ENCODE data around the gene KRT86.
A peak's percentile ranks its signal among the peaks of the same experiment; 100 is the strongest.

KRT86 gene

DNA sequence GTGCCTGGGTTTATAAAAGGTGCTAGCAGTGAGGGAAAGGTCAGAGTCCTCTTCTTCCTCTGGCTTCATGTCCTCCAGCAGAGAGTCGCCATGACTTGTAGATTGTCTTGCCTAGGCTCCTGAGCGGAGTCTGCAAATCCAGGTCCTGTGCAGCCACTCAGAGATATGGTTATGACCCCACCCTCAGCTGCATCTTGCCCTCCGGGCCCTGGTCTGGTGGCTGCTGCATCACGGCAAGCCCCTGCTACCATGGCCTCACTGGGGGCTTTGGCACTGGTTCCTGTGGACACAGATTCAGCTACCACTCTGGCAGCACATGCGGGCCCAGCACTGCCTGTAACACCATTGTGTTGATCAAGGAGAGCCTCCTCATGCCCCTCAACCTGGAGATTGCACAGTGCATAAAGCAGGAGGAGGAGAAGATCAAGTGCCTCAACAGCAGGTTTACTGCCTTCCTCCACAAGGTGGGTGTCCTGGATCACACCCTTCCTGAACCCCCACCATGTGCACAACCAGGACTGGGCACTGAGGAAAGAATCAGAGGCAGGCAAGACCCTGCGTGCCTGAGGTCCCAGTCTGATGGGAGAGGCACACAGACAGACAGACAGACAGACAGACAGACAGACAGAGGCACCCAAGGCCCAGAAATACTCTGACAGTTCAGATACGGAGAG is 10.5 kb upstream of the KRT86 start:
- no peak overlapping the region for H3K4me3 ChIP-seq (ENCODE audit: low read length)
- H3K36me3 ChIP-seq (ENCODE audit: control insufficient read depth, insufficient read depth, low read length, severe bottlenecking) = no peaks in the 10 kb centered on the region
- no peaks in the 10 kb centered on the region for H3K9me3 ChIP-seq (ENCODE audit: control insufficient read depth, low read length)
- H3K9ac ChIP-seq (ENCODE audit: low read length) = no peak overlapping the region
- H3K27me3 ChIP-seq (replicated peaks; ENCODE audit: control insufficient read depth, insufficient read depth, low read length) = peaks cover 27% of the 10 kb centered on the region
- no peak for DNase-seq (ENCODE audit: low read depth)
- H3K4me1 ChIP-seq (ENCODE audit: control insufficient read depth, insufficient read depth, low read length) = peaks cover 5% of the 10 kb centered on the region

DNA sequence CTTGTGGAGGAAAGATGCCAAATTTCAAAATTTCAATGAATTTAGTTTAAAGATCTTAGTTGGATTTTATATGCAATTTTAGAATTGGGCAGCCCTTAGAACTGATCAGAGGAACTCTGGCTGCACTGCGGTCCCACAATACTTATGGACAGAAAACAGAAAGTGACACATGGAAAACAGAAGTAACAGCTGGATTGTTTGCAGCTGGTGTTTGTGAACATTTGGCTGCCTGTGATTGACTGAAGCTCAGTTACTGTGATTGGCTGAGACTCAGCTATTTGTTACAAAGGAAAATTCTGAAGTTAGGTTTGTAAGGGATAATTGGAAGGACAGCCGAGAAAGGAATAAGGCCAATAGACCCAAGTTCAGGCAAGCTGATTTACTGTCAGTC is 10.0 kb upstream of the KRT86 start:
- peaks cover 5% of the 10 kb centered on the region for H3K4me1 ChIP-seq (ENCODE audit: control insufficient read depth, insufficient read depth, low read length)
- H3K27me3 ChIP-seq (replicated peaks; ENCODE audit: control insufficient read depth, insufficient read depth, low read length) = peaks cover 22% of the 10 kb centered on the region
- H3K9ac ChIP-seq (ENCODE audit: low read length) = no peak overlapping the region
- DNase-seq (ENCODE audit: low read depth) = peak; percentile 36
- H3K9me3 ChIP-seq (ENCODE audit: control insufficient read depth, low read length) = no peaks in the 10 kb centered on the region
- no peak overlapping the region for H3K4me3 ChIP-seq (ENCODE audit: low read length)
- no peaks in the 10 kb centered on the region for H3K36me3 ChIP-seq (ENCODE audit: control insufficient read depth, insufficient read depth, low read length, severe bottlenecking)

DNA sequence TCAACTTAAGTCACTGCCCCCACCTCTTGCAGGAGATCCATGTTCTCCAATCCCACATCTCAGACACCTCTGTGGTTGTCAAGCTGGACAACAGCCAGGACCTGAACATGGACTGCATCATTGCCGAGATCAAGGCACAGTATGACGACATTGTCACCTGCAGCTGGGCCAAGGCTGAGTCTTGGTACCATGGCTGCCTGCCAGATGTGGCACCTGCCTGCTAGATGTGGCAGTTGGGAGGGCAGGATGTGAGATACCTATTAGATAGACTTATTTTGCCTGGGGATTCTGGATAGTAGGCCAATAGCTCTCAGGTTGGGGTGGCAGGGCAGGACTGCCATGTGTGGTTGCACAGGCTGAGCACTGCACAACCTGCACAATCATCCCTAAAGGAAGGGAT is 7.9 kb upstream of the KRT86 start:
- Histone ChIP-seq H3K4me3 (ENCODE audit: low read length) (no peak overlapping the region), H3K4me1 (ENCODE audit: control insufficient read depth, insufficient read depth, low read length) (peaks cover 5% of the 10 kb centered on the region), H3K9ac (ENCODE audit: low read length) (no peak overlapping the region), H3K27me3 (replicated peaks; ENCODE audit: control insufficient read depth, insufficient read depth, low read length) (peaks cover 20% of the 10 kb centered on the region), H3K9me3 (ENCODE audit: control insufficient read depth, low read length) (peaks cover 9% of the 10 kb centered on the region), H3K36me3 (ENCODE audit: control insufficient read depth, insufficient read depth, low read length, severe bottlenecking) (no peaks in the 10 kb centered on the region)
- DNase-seq (ENCODE audit: low read depth) = no peak

DNA sequence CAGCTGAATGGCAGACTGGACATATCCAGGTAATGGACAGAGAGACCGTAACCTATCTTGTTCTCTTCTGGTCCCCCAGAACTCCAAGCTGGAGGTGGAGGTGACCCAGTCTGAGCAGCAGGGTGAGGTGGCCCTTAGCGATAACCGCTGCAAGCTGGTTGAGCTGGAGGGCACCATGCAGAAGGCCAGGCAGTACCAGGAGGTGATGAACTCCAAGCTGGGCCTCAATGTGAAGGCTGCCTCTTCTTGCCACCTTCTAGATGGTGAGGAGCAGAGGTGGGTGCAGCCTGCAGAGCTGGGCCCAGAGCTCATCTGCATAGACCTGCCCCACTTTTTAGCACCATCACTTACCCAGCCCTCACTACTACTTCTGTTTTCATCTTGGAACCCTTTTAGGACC is 7.2 kb upstream of the KRT86 start:
- Histone ChIP-seq H3K9ac (ENCODE audit: low read length) (no peak overlapping the region), H3K9me3 (ENCODE audit: control insufficient read depth, low read length) (peaks cover 14% of the 10 kb centered on the region), H3K36me3 (ENCODE audit: control insufficient read depth, insufficient read depth, low read length, severe bottlenecking) (no peaks in the 10 kb centered on the region), H3K27me3 (replicated peaks; ENCODE audit: control insufficient read depth, insufficient read depth, low read length) (peaks cover 20% of the 10 kb centered on the region), H3K4me3 (ENCODE audit: low read length) (no peak overlapping the region), H3K4me1 (ENCODE audit: control insufficient read depth, insufficient read depth, low read length) (peaks cover 5% of the 10 kb centered on the region)
- no peak for DNase-seq (ENCODE audit: low read depth)

DNA sequence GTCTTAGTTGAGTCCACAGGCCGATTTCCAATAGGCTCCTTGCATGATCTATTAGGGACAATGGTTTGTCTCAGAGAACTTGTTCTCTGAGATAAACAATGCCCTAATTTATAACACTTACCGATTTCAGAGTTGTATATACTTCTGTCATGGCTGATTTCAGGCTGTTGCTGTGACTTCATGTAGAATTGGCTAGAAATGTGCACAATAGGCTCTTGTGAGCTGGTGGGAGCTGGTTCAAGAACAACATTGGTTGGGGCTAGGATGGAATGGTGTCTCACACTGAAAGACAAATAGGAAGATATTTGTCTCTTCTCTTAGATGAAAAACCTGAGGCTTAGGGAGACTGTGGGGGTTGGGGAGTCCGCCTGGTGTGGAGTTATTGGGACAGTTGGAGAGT is 6.7 kb upstream of the KRT86 start:
- peaks cover 15% of the 10 kb centered on the region for H3K27me3 ChIP-seq (replicated peaks; ENCODE audit: control insufficient read depth, insufficient read depth, low read length)
- H3K9ac ChIP-seq (ENCODE audit: low read length) = no peak overlapping the region
- no peak for DNase-seq (ENCODE audit: low read depth)
- H3K4me3 ChIP-seq (ENCODE audit: low read length) = no peak overlapping the region
- no peaks in the 10 kb centered on the region for H3K36me3 ChIP-seq (ENCODE audit: control insufficient read depth, insufficient read depth, low read length, severe bottlenecking)
- peaks cover 14% of the 10 kb centered on the region for H3K9me3 ChIP-seq (ENCODE audit: control insufficient read depth, low read length)
- peaks cover 5% of the 10 kb centered on the region for H3K4me1 ChIP-seq (ENCODE audit: control insufficient read depth, insufficient read depth, low read length)

DNA sequence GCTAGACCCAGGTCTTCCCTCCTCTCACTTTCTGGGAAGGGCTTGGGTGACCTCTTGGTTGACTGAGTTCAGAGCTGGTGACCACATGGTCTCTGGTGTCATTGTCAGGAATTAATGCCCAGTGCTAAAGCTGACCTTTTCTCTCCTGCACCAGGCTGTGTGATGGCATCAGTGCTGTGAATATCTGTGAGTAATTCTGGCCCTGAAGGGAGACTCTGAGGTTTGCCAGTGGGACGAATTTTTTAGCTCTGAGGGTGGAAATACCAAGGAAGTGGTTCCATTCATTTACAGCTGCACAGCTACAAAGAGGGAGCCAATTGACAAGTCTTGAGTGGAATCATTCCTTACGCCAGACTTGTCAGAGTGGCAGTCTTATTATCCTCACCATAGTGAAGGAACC is 6.2 kb upstream of the KRT86 start:
- Histone ChIP-seq H3K36me3 (ENCODE audit: control insufficient read depth, insufficient read depth, low read length, severe bottlenecking) (no peaks in the 10 kb centered on the region), H3K9me3 (ENCODE audit: control insufficient read depth, low read length) (peaks cover 14% of the 10 kb centered on the region), H3K27me3 (replicated peaks; ENCODE audit: control insufficient read depth, insufficient read depth, low read length) (peaks cover 11% of the 10 kb centered on the region), H3K4me1 (ENCODE audit: control insufficient read depth, insufficient read depth, low read length) (peaks cover 5% of the 10 kb centered on the region), H3K9ac (ENCODE audit: low read length) (no peak overlapping the region), H3K4me3 (ENCODE audit: low read length) (no peak overlapping the region)
- DNase-seq (ENCODE audit: low read depth) = no peak

DNA sequence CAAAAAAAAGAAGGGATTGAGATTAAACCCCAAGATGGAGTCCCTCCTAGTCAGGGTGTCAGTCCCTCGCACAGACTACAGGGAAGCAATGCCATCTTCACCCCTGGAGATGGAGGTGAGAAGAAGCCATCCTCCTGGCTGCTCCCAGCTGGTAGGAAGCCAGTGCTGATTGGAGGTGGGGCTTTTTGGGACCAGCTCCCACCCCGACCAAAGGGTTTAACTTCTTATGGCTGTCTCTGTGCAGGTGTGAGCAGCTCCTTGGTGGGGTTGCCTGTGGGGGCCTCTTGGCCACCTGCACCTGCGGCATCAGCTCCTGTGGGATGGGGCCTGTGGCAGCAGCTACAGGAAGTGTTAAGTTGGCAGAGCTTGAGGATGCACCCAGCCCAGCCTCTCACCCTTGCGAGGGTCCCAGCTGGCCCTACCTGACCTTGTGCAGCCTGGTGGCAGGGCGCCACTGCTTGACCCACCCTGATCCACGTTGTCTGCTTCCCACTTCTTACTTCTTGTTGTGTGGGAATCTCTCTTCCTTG is 3.8 kb upstream of the KRT86 start:
- H3K9me3 ChIP-seq (ENCODE audit: control insufficient read depth, low read length) = peaks cover 14% of the 10 kb centered on the region

DNA sequence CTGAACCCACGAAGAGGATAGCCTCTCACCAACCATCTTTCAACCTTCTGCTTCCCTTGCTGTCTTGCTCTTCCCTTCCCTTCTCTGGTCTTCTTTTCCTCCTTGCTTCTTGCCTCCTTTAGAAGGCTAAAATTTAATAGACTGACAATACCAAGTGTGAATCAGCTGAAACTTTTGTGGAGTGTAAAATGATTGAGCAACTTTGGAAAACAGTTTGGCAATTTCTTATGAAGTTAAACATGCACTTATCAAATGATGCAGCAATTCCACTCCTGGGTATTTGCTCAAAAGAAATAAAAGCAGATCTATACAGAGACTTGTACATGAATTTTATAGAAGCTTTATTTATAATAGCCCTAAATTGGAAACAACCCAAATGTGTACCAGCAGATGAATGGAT is 3.3 kb upstream of the KRT86 start:
- Histone ChIP-seq H3K4me3 (ENCODE audit: low read length) (no peak overlapping the region), H3K4me1 (ENCODE audit: control insufficient read depth, insufficient read depth, low read length) (no peaks in the 10 kb centered on the region), H3K36me3 (ENCODE audit: control insufficient read depth, insufficient read depth, low read length, severe bottlenecking) (no peaks in the 10 kb centered on the region), H3K9ac (ENCODE audit: low read length) (no peak overlapping the region), H3K27me3 (replicated peaks; ENCODE audit: control insufficient read depth, insufficient read depth, low read length) (peaks cover 3% of the 10 kb centered on the region), H3K9me3 (ENCODE audit: control insufficient read depth, low read length) (peaks cover 14% of the 10 kb centered on the region)
- DNase-seq (ENCODE audit: low read depth) = peak; percentile 36

More for the DNA sequence above, 3.8 kb upstream of the KRT86 start:
- peaks cover 3% of the 10 kb centered on the region for H3K27me3 ChIP-seq (replicated peaks; ENCODE audit: control insufficient read depth, insufficient read depth, low read length)
- peaks cover 1% of the 10 kb centered on the region for H3K4me1 ChIP-seq (ENCODE audit: control insufficient read depth, insufficient read depth, low read length)
- DNase-seq (ENCODE audit: low read depth) = no peak
- H3K36me3 ChIP-seq (ENCODE audit: control insufficient read depth, insufficient read depth, low read length, severe bottlenecking) = no peaks in the 10 kb centered on the region
- no peak overlapping the region for H3K9ac ChIP-seq (ENCODE audit: low read length)
- H3K4me3 ChIP-seq (ENCODE audit: low read length) = no peak overlapping the region

DNA sequence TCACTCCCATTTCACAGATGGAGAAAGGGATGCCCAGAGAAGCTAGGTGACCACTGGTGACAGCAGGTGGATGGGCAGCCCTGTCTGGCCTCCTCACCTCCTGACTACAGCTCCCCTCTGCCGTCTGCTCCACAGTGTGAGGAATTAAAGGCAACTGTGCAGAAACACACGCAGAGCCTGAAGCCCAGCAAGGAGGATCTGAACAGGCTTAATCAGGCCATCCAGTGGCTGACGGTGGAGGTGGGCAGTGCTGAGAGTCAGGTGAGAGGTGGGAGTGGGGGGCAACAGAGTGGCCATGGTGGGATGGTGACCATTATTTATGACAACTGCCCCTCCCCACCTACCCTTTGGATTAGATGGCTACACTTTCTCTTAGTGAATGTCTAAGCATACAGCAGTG is 1.2 kb downstream of the KRT86 start:
- Histone ChIP-seq H3K4me3 (ENCODE audit: low read length) (no peak overlapping the region), H3K36me3 (ENCODE audit: control insufficient read depth, insufficient read depth, low read length, severe bottlenecking) (no peaks in the 10 kb centered on the region), H3K4me1 (ENCODE audit: control insufficient read depth, insufficient read depth, low read length) (peaks cover 22% of the 10 kb centered on the region), H3K27me3 (replicated peaks; ENCODE audit: control insufficient read depth, insufficient read depth, low read length) (peaks cover 3% of the 10 kb centered on the region), H3K9me3 (ENCODE audit: control insufficient read depth, low read length) (peaks cover 14% of the 10 kb centered on the region), H3K9ac (ENCODE audit: low read length) (no peak overlapping the region)
- no peak for DNase-seq (ENCODE audit: low read depth)

DNA sequence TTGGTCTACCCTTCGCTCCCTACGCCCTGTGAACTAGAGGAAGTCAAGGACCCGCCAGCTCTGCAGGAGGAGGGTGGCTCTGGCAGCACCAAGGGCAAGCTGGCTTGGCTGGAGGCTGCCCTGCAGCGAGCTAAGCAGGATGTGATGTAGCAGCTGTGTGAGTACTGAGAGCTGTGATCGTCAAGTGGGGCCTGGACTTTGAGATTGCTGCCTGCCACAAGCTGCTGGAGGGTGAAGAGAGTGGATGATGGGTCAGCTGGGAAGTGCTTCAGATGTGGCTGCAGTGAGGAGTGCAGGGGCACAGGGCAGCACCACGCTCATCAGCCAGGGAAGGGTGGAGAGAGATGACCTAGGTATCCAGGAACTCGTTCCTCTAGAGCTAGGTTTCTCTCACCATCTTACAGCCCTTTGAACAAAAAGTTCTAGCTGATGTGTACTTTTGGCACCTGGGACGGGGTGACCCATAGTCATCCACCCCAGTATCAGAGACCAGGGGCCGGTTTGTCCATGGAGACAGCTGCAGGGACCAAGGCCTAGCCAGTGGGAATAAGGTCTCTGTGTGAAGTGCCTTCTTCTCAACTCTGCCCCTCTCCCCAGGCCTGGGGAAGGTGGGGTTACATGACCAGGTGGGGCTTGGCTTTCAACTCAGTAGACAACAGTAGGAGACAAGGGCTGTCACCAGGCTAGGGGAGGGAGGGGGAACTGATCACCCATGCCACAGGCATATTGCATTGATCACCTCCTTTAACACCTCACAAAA is 3.2 kb downstream of the KRT86 start:
- Histone ChIP-seq H3K9ac (ENCODE audit: low read length) (no peak overlapping the region), H3K27me3 (replicated peaks; ENCODE audit: control insufficient read depth, insufficient read depth, low read length) (peaks cover 3% of the 10 kb centered on the region), H3K4me3 (ENCODE audit: low read length) (no peak overlapping the region), H3K9me3 (ENCODE audit: control insufficient read depth, low read length) (no peaks in the 10 kb centered on the region), H3K36me3 (ENCODE audit: control insufficient read depth, insufficient read depth, low read length, severe bottlenecking) (no peaks in the 10 kb centered on the region), H3K4me1 (ENCODE audit: control insufficient read depth, insufficient read depth, low read length) (peaks cover 33% of the 10 kb centered on the region)
- no peak for DNase-seq (ENCODE audit: low read depth)

DNA sequence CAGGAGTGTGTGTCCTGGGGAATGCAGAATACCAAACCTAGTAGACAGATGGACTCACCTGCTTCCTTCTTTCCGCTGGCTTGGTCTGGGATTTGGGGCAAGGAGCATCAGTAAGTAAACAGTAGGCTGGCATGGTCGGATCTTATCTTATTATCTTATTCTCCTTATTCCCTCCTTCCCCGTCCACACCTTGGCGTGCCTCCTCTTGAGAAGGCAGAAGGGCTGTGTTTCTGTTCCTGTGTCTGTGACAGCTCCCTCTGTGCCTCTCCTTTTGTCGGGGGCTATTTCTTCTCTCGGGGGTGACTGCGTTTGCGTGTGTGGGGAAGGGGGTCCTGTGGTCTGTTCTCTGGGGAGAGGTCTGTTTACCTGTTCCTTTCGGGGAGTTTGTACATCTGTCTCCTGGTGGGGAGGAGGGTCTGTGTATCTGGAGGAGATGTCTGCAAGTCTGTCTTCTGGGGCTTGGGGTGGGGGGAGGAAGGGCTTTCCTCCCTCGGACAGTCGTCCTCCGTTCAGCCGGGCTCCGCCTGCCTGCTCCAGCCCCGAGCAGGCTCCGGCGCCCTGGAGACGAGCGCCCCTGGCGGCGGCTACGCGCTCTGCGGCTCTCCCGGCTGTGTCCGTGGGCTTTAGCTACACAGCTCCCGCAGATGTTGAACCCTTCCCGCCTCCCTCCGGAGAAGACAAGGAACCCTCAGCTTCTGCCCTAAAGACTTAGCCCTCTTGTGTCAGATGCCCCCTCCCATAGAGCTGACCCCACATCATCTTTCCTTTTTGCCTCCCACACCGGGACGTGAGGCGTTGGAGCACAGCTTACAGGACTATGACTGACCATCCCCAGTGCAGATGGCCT is 4.4 kb downstream of the KRT86 start:
- Histone ChIP-seq H3K4me1 (ENCODE audit: control insufficient read depth, insufficient read depth, low read length) (peaks cover 33% of the 10 kb centered on the region), H3K36me3 (ENCODE audit: control insufficient read depth, insufficient read depth, low read length, severe bottlenecking) (no peaks in the 10 kb centered on the region), H3K27me3 (replicated peaks; ENCODE audit: control insufficient read depth, insufficient read depth, low read length) (peaks cover 3% of the 10 kb centered on the region), H3K9ac (ENCODE audit: low read length) (peak overlapping the region; percentile 61), H3K9me3 (ENCODE audit: control insufficient read depth, low read length) (no peaks in the 10 kb centered on the region), H3K4me3 (ENCODE audit: low read length) (peak overlapping the region; percentile 39)
- peak; percentile 88 for DNase-seq (ENCODE audit: low read depth)
